Common myeloid progenitor, CD34-positive (primary cell): Measurements from ENCODE around the gene RNF150.

Experiments used
- CTCF ChIA-PET: fragments of 350-600 bp; sonication (Branson Sonifier 250); formaldehyde crosslinking; loops from one replicate; lab custom pipeline; 2021; ENCODE audit warnings: antibody characterized with exemption; lab: Charles Lee
- POLR2A ChIA-PET: fragments of 350-600 bp; sonication (Branson Sonifier 250); formaldehyde crosslinking; loops from one replicate; lab custom pipeline; 2021; ENCODE audit warnings: antibody characterized with exemption; lab: Charles Lee
- DNase-seq, 3 donors: peaks; one replicate each; pipeline versions ENCODE4 v3.0.0 to v3.0.0-alpha.2; 2013
- H3K27ac ChIP-seq, 2 experiments: 1 replicate in 1 of 2; 2 replicates in 1 of 2; pipeline ENCODE4 v1.7.0; 2013; ENCODE audit warnings: inconsistent platforms in 2 of 2, low read length in 2 of 2, mild to moderate bottlenecking in 2 of 2, low read depth in 1 of 2, moderate library complexity in 1 of 2; ENCODE audit not compliant: severe bottlenecking in 2 of 2, insufficient read depth in 1 of 2, poor library complexity in 1 of 2
- H3K27me3 ChIP-seq, 5 experiments: replicated peaks in 2 of 5; 1 replicate in 3 of 5; 2 replicates in 2 of 5; pipeline versions ENCODE4 v1.6.1 to v1.7.0; 2013; ENCODE audit warnings: low read length in 4 of 5, mild to moderate bottlenecking in 2 of 5, moderate library complexity in 2 of 5, inconsistent platforms in 1 of 5; ENCODE audit not compliant: insufficient read depth in 5 of 5, control insufficient read depth in 4 of 5
- H3K36me3 ChIP-seq, 4 experiments: 1 replicate in 2 of 4; 2 replicates in 2 of 4; pipeline versions ENCODE4 v1.6.1 to v1.7.0; 2013; ENCODE audit warnings: low read length in 3 of 4, control low read depth in 1 of 4, mild to moderate bottlenecking in 1 of 4; ENCODE audit not compliant: control insufficient read depth in 4 of 4, insufficient read depth in 4 of 4
- H3K4me1 ChIP-seq, 4 experiments: 1 replicate in 3 of 4; 2 replicates in 1 of 4; pipeline versions ENCODE4 v1.6.1 to v1.7.1; 2013; ENCODE audit warnings: low read length in 3 of 4, mild to moderate bottlenecking in 3 of 4, control low read depth in 1 of 4, inconsistent platforms in 1 of 4, moderate library complexity in 1 of 4; ENCODE audit not compliant: control insufficient read depth in 4 of 4, insufficient read depth in 4 of 4; ENCODE audit errors: control extremely low read depth in 1 of 4
- H3K4me3 ChIP-seq, 7 experiments: 1 replicate in 4 of 7; 2 replicates in 3 of 7; pipeline versions ENCODE4 v1.5.1 to v1.7.0; 2013; ENCODE audit warnings: mild to moderate bottlenecking in 7 of 7, low read length in 6 of 7, moderate library complexity in 6 of 7, inconsistent platforms in 2 of 7, low read depth in 2 of 7, control low read depth in 1 of 7; ENCODE audit not compliant: insufficient read depth in 4 of 7, control insufficient read depth in 1 of 7; ENCODE audit errors: extremely low read depth in 1 of 7
- H3K9me3 ChIP-seq, 5 experiments: 1 replicate in 4 of 5; 2 replicates in 1 of 5; pipeline versions ENCODE4 v1.6.1 to v1.7.1; 2013; ENCODE audit warnings: low read length in 4 of 5, mild to moderate bottlenecking in 2 of 5, inconsistent platforms in 1 of 5, low read depth in 1 of 5, moderate library complexity in 1 of 5; ENCODE audit not compliant: control insufficient read depth in 4 of 5, insufficient read depth in 2 of 5; ENCODE audit errors: control extremely low read depth in 1 of 5
- WGBS: methylation state at CpG from one replicate; pipeline ENCODE4 v1.1.5; 2013; ENCODE audit not compliant: insufficient coverage; 5-methylcytosine and 5-hydroxymethylcytosine counted together

Gene RNF150

GRCh38 chr4:140865253-140866217, 267.7 kb downstream of the RNF150 start:
- WGBS: 96% methylated on average over 3 of the region's 7 CpGs
- Histone ChIP-seq H3K9me3 (no peaks in the 10 kb centered on the region), H3K27me3 (no peaks in the 10 kb centered on the region), H3K36me3 (peaks cover 0 to 2% (median 0%) of the 10 kb centered on the region in 4 experiments), H3K4me1 (peaks cover 0 to 3% (median 0%) of the 10 kb centered on the region in 4 experiments), H3K27ac (no peak overlapping the region), H3K4me3 (no peak overlapping the region)
- no peak for DNase-seq
- ChIA-PET CTCF (interaction anchor here (1.0 to 1.5 kb wide), 4 partner anchors 10 to 269 kb away, joined by 3 to 5 read pairs (median 4); partner anchors contain the start of gene RNF150), POLR2A (no interaction called here)

DNA sequence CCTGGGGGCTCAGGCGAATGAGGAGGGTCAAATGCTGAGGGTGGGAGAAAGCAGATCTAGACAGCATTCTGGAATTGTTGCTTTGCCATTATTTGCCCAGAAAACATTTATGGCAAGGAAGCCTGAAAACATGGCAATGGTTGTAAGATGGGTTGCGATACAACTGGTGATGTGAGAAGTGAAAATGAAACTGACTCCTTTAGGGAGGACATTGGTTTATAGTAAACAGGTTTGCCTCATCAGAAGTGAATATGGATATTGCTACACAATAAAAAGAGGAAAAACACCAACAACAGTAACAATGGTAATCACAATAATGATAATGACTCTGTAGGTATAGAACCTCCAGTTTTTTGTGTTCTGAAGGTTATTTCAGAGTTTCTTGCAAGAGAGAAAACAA, 270.1 kb downstream of the RNF150 start:
- no peak overlapping the region for H3K27ac ChIP-seq
- ChIA-PET POLR2A (no interaction called here), CTCF (interaction anchor here (0.8 to 4.3 kb wide), 3 partner anchors 21 to 443 kb away, joined by 3 to 21 read pairs (median 3); partner anchors contain the start of gene RNF150)
- peaks cover 0 to 3% (median 0%) of the 10 kb centered on the region in 4 experiments for H3K4me1 ChIP-seq
- DNase-seq: peak in 2 of 3 donors; percentile 13 to 23
- no peaks in the 10 kb centered on the region for H3K27me3 ChIP-seq
- WGBS: 80% methylated on average over 1 of the region's 2 CpGs
- no peaks in the 10 kb centered on the region for H3K9me3 ChIP-seq
- peaks cover 0 to 2% (median 0%) of the 10 kb centered on the region in 4 experiments for H3K36me3 ChIP-seq
- no peak overlapping the region for H3K4me3 ChIP-seq

GRCh38 chr4:140862177-140862442, 271.2 kb downstream of the RNF150 start:
- Histone ChIP-seq H3K27me3 (no peaks in the 10 kb centered on the region), H3K9me3 (no peaks in the 10 kb centered on the region), H3K4me3 (no peak overlapping the region), H3K36me3 (peaks cover 0 to under 1% (median 0%) of the 10 kb centered on the region in 4 experiments), H3K27ac (no peak overlapping the region), H3K4me1 (peaks cover 0 to 3% (median 0%) of the 10 kb centered on the region in 4 experiments)
- 100% methylated on average over 3 of the region's 4 CpGs for WGBS
- no peak for DNase-seq
- ChIA-PET POLR2A (no interaction called here), CTCF (interaction anchor here (1.1 to 4.3 kb wide), 5 partner anchors 12 to 271 kb away, joined by 3 to 21 read pairs (median 3); partner anchors contain the start of gene RNF150)

DNA sequence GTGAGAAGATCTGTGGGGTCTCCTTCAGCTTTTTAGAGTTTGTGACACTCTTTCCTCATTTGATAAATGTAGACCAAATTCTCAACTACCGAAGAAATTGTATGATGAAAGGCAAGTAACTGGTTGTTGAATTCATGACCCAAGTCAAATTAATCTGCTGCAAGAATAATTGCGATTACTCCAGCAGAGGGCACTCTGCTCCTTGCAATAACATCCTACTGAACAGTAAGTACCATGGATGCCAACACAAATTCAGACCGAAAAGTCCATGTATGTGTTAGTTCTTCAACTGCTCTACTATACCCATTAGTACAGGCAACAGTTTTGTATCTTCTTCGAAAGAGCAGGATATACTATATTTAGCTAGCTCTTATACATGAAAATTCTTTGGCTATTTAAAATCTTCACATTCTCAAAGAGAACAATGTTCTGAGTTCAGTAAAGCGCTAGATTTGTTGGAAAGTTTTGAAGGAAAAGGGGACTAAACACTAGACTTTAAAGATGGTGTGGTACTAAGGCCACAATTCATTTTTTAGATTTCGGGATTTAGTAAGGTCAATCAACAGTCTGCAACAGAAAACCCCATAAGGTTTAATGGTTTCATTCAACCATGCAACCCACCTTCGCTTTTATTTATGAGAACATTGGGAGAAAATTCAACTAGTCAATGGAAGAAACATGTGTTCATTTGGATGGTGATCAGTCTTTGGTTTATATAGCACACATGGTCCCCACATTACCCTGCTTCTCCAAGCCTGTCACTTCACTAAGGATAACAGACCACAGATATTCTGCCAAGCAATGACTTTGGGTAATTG, 271.7 kb downstream of the RNF150 start:
- ChIA-PET POLR2A (no interaction called here), CTCF (interaction anchor here (1.2 to 4.6 kb wide), 9 partner anchors 12 to 273 kb away, joined by 3 to 25 read pairs (median 4); partner anchors contain the start of gene RNF150)
- peaks cover 0 to 3% (median 0%) of the 10 kb centered on the region in 4 experiments for H3K4me1 ChIP-seq
- H3K4me3 ChIP-seq: no peak overlapping the region
- peak; percentile 87 to 94 (median 91) for DNase-seq
- no peaks in the 10 kb centered on the region for H3K9me3 ChIP-seq
- H3K27ac ChIP-seq: no peak overlapping the region
- H3K36me3 ChIP-seq: no peaks in the 10 kb centered on the region
- WGBS: 0% methylated on average over 1 of the region's 7 CpGs
- H3K27me3 ChIP-seq: no peaks in the 10 kb centered on the region

GRCh38 chr4:140858897-140859296, 274.4 kb downstream of the RNF150 start:
- 100% methylated on average over 3 of the region's 3 CpGs for WGBS

GRCh38 chr4:140857111-140857510, 276.2 kb downstream of the RNF150 start:
- POLR2A ChIA-PET: no interaction called here
- peaks cover 0 to 3% (median under 1%) of the 10 kb centered on the region in 4 experiments for H3K4me1 ChIP-seq

More at GRCh38 chr4:140858897-140859296, 274.4 kb downstream of the RNF150 start:
- H3K4me1 ChIP-seq: peaks cover 0 to 3% (median under 1%) of the 10 kb centered on the region in 4 experiments
- H3K9me3 ChIP-seq: no peaks in the 10 kb centered on the region
- no peak overlapping the region for H3K4me3 ChIP-seq
- CTCF ChIA-PET: interaction anchor here (1.0 to 4.6 kb wide), 8 partner anchors 9 to 277 kb away, joined by 3 to 25 read pairs (median 4); partner anchors contain the start of gene RNF150
- H3K36me3 ChIP-seq: no peaks in the 10 kb centered on the region
- H3K27ac ChIP-seq: no peak overlapping the region
- no peak for DNase-seq
- POLR2A ChIA-PET: no interaction called here
- no peaks in the 10 kb centered on the region for H3K27me3 ChIP-seq

More at GRCh38 chr4:140857111-140857510, 276.2 kb downstream of the RNF150 start:
- Histone ChIP-seq H3K27ac (no peak overlapping the region), H3K4me3 (no peak overlapping the region), H3K9me3 (no peaks in the 10 kb centered on the region), H3K27me3 (no peaks in the 10 kb centered on the region), H3K36me3 (no peaks in the 10 kb centered on the region)
- CTCF ChIA-PET: interaction anchor here (0.6 to 4.6 kb wide), 3 partner anchors 196 to 277 kb away, joined by 3 to 25 read pairs (median 12); partner anchors contain the start of gene RNF150
- DNase-seq: no peak
- WGBS: no CpG with 5 or more reads among the region's 2 CpGs
